HepG2 (cell line): ENCODE data around the gene COX7A2L. TPM values are rescaled to one million over a fixed set of nuclear protein-coding genes. Genes with fewer than 3 reads are reported as not detected.

Source experiments
- ARID3A ChIP-seq: IDR thresholded peaks from 2 replicates; pipeline ENCODE4 v1.6.1; 2012; ENCODE audit warnings: low read depth, low read length, improper control_type of control experiment
- ATF4 ChIP-seq, 2 experiments: fragments of 450-650 bp in 1 of 2; sonication (generic) in 1 of 2; formaldehyde crosslinking; IDR thresholded peaks; 2 replicates each; pipeline versions ENCODE4 v1.5.0 to v1.8.0; 2020 to 2022; ENCODE audit warnings: mild to moderate bottlenecking in 1 of 2, missing genetic modification reagents in 1 of 2
- ATM ChIP-seq: fragments of 450-650 bp; IDR thresholded peaks from 2 replicates; pipeline ENCODE4 v1.7.1; 2017; ENCODE audit warnings: mild to moderate bottlenecking, borderline replicate concordance
- CBFB ChIP-seq: sonication (generic); formaldehyde crosslinking; IDR thresholded peaks from 2 replicates; pipeline ENCODE4 v1.4.0; 2020; ENCODE audit warnings: missing genetic modification reagents
- CREB3 ChIP-seq: sonication (generic); formaldehyde crosslinking; IDR thresholded peaks from 2 replicates; pipeline ENCODE4 v1.5.0; 2020; ENCODE audit warnings: missing genetic modification reagents
- CSRNP1 ChIP-seq: sonication (generic); formaldehyde crosslinking; IDR thresholded peaks from 2 replicates; pipeline ENCODE4 v1.8.1; 2023; ENCODE audit warnings: mild to moderate bottlenecking, missing genetic modification reagents
- EED ChIP-seq: sonication (generic); formaldehyde crosslinking; IDR thresholded peaks from 2 replicates; pipeline ENCODE4 v1.5.0; 2020; ENCODE audit warnings: mild to moderate bottlenecking, missing genetic modification reagents
- FOXM1 ChIP-seq: sonication (generic); formaldehyde crosslinking; IDR thresholded peaks from 2 replicates; pipeline ENCODE4 v1.5.0; 2020; ENCODE audit warnings: missing genetic modification reagents
- HHEX ChIP-seq: IDR thresholded peaks from 2 replicates; pipeline ENCODE4 v1.6.1; 2016; ENCODE audit warnings: control low read depth
- IRF2 ChIP-seq: IDR thresholded peaks from 2 replicates; pipeline ENCODE4 v1.6.1; 2018; ENCODE audit warnings: missing genetic modification reagents, missing compliant biosample characterization
- MIER3 ChIP-seq: IDR thresholded peaks from 2 replicates; pipeline ENCODE4 v1.6.1; 2016; ENCODE audit warnings: missing compliant biosample characterization, borderline replicate concordance
- MNT ChIP-seq: fragments of 450-650 bp; IDR thresholded peaks from 2 replicates; pipeline ENCODE4 v1.6.1; 2016
- NAIF1 ChIP-seq: sonication (generic); formaldehyde crosslinking; IDR thresholded peaks from 2 replicates; pipeline ENCODE4 v1.5.0; 2020; ENCODE audit warnings: mild to moderate bottlenecking, missing genetic modification reagents, borderline replicate concordance
- NFIC ChIP-seq: IDR thresholded peaks from 2 replicates; pipeline ENCODE4 v1.6.1; 2012; ENCODE audit warnings: mild to moderate bottlenecking, low read length, inconsistent platforms
- POLR2A ChIP-seq, 2 experiments: IDR thresholded peaks; 2 replicates each; pipeline ENCODE4 v1.6.1; 2011; ENCODE audit warnings: low read depth in 2 of 2, low read length in 2 of 2, mild to moderate bottlenecking in 1 of 2, moderate library complexity in 1 of 2; ENCODE audit not compliant: insufficient read depth in 1 of 2
- TCF7 ChIP-seq: sonication (generic); IDR thresholded peaks from 2 replicates; pipeline ENCODE4 v1.6.1; 2016; ENCODE audit warnings: antibody characterized with exemption, low read depth
- ZMYM3 ChIP-seq: sonication (generic); formaldehyde crosslinking; IDR thresholded peaks from 2 replicates; pipeline ENCODE4 v1.5.1; 2020; ENCODE audit warnings: mild to moderate bottlenecking, missing genetic modification reagents
- ZNF224 ChIP-seq: sonication (generic); formaldehyde crosslinking; IDR thresholded peaks from 2 replicates; pipeline ENCODE4 v1.5.0; 2020; ENCODE audit warnings: mild to moderate bottlenecking, missing genetic modification reagents
- ZNF567 ChIP-seq: sonication (generic); formaldehyde crosslinking; IDR thresholded peaks from 2 replicates; pipeline ENCODE4 v1.8.1; 2023; ENCODE audit warnings: mild to moderate bottlenecking, missing genetic modification reagents, borderline replicate concordance
- ZNF614 ChIP-seq: IDR thresholded peaks from 2 replicates; pipeline ENCODE4 v1.6.1; 2018; ENCODE audit warnings: missing biosample characterization, missing genetic modification reagents, inconsistent platforms, borderline replicate concordance
- ZNF749 ChIP-seq: sonication (generic); formaldehyde crosslinking; IDR thresholded peaks from 2 replicates; pipeline ENCODE4 v1.8.0; 2022; ENCODE audit warnings: mild to moderate bottlenecking, missing genetic modification reagents, moderate library complexity, borderline replicate concordance
- ZNF766 ChIP-seq: sonication (generic); formaldehyde crosslinking; IDR thresholded peaks from 2 replicates; pipeline ENCODE4 v1.5.0; 2020; ENCODE audit warnings: missing genetic modification reagents, borderline replicate concordance
- ZNF83 ChIP-seq: sonication (generic); formaldehyde crosslinking; IDR thresholded peaks from 2 replicates; pipeline ENCODE4 v1.4.0; 2020; ENCODE audit warnings: missing genetic modification reagents, mild to moderate bottlenecking, borderline replicate concordance
- polyA plus RNA-seq, 8 experiments: library from polyadenylated mRNA; depleted of rRNA in 3 of 8; stranded (reverse) in 7 of 8; unstranded in 1 of 8; fragments of >200 nt; fragmentation: Illumina TruSeq in 4 of 8; extraction: Trizol in 4 of 8; gene quantifications; 2 replicates each; pipeline versions ENCODE4 v1.2.1 to v1.2.3, GENCODE V29; 2011 to 2016; ENCODE audit warnings: low read depth in 4 of 8, missing spikeins in 1 of 8, mixed read lengths in 1 of 8; ENCODE audit not compliant: insufficient read depth in 1 of 8
- total RNA-seq, 5 experiments: library from RNA; depleted of rRNA; stranded (reverse); fragments of >200 nt; fragmentation: Illumina TruSeq; extraction: Trizol; gene quantifications; 2 replicates each; pipeline ENCODE4 v1.2.3, GENCODE V29; 2016; ENCODE audit warnings: low read depth in 1 of 5

The COX7A2L gene
- total and polyA plus RNA-seq, 2 of the 13 experiments (the other 11 are each of a cell fraction or from before 2014, with no cell fraction given): 155 to 201 TPM

- TF ChIP-seq POLR2A (IDR thresholded peaks at IDR 0.05; ENCODE audit: insufficient read depth in 1 of 2, low read depth in 2 of 2, low read length in 2 of 2) (peak; percentile 87 to 94), ATF4 (CRISPR knock-in tag; IDR thresholded peaks at IDR 0.05) (peak in 1 of 2 experiments; percentile 63; a peak in 1 of 4 replicates), ARID3A (peak; percentile 11; the same call in 1 of the 2 replicates), CBFB (peak; percentile 58; the same call in 1 of the 2 replicates), ZNF567 (CRISPR knock-in tag) (0 out of 2 replicates have a peak, but pooled peaks have one; percentile 36), ZMYM3 (CRISPR knock-in tag) (no peak), CSRNP1 (CRISPR knock-in tag) (no peak; the same call in 1 of the 2 replicates), MNT (peak; percentile 56), NFIC (no peak), ZNF224 (CRISPR knock-in tag) (no peak), CREB3 (CRISPR knock-in tag) (0 out of 2 replicates have a peak, but pooled peaks have one; percentile 44), ZNF614 (peak; percentile 80; the same call in 1 of the 2 replicates), TCF7 (no peak), ATM (no peak), ZNF766 (CRISPR knock-in tag) (peak; percentile 90), MIER3 (0 out of 2 replicates have a peak, but pooled peaks have one; percentile 68), NAIF1 (CRISPR knock-in tag) (peak; percentile 68; the same call in 1 of the 2 replicates), ZNF83 (CRISPR knock-in tag) (peak; percentile 93; the same call in 1 of the 2 replicates), ZNF749 (CRISPR knock-in tag) (0 out of 2 replicates have a peak, but pooled peaks have one; percentile 57), IRF2 (CRISPR knock-in tag) (peak; percentile 72), FOXM1 (CRISPR knock-in tag) (no peak), HHEX (no peak), EED (CRISPR knock-in tag) (no peak)
Measured at GRCh38 chr2:42360890-42361727, at the start of gene COX7A2L (continued).
